Measurements from ENCODE around the gene NAA25. TPM values are rescaled to one million over a fixed set of nuclear protein-coding genes. Genes with fewer than 3 reads are reported as not detected.

The NAA25 gene
- total and polyA plus RNA-seq, 2 donors (not counting 1 experiment from before 2014, with no cell fraction given), result 5.9 to 40.8 TPM

- Mint-ChIP-seq H3K9me3 (ENCODE audit: insufficient read depth) (no peaks in the 10 kb centered on the region), H3K27ac (no peak overlapping the region), H3K4me1 (peaks cover 4% of the 10 kb centered on the region), H3K27me3 (peaks cover 4% of the 10 kb centered on the region), H3K4me3 (no peak overlapping the region)
- 10% methylated on average over 3 of the region's 7 CpGs for WGBS (ENCODE audit: insufficient coverage)
- Histone ChIP-seq H3K4me1 (ENCODE audit: control insufficient read depth in 2 of 2, insufficient read depth in 2 of 2, low read length in 2 of 2) (peaks cover 4 to 6% of the 10 kb centered on the region in 2 donors), H3K9ac (ENCODE audit: low read length) (no peak overlapping the region), H3K27ac (ENCODE audit: low read length in 2 of 2) (no peak overlapping the region), H3K27me3 (replicated peaks in 1 of 4; ENCODE audit: control extremely low read depth in 1 of 4, control insufficient read depth in 3 of 4, insufficient read depth in 4 of 4, low read length in 3 of 4) (no peaks in the 10 kb centered on the region), H3K79me2 (ENCODE audit: control insufficient read depth, insufficient read depth, low read length) (no peaks in the 10 kb centered on the region), H3K4me3 (ENCODE audit: control extremely low read depth in 1 of 5, extremely low read depth in 1 of 5, insufficient read depth in 1 of 5, low read depth in 2 of 5, low read length in 4 of 5) (no peak overlapping the region), H3K36me3 (replicated peaks in 1 of 2; ENCODE audit: control extremely low read depth in 1 of 2, control insufficient read depth in 1 of 2, extremely low read depth in 1 of 2, insufficient read depth in 2 of 2, low read length in 1 of 2) (no peaks in the 10 kb centered on the region), H4K20me1 (ENCODE audit: control insufficient read depth, insufficient read depth, low read length, poor library complexity, severe bottlenecking) (no peaks in the 10 kb centered on the region), H2AFZ (ENCODE audit: insufficient read depth, low read depth, low read length, poor library complexity, severe bottlenecking) (peak overlapping the region; percentile 52), H3K9me3 (ENCODE audit: control extremely low read depth in 1 of 3, control insufficient read depth in 2 of 3, insufficient read depth in 1 of 3, low read length in 2 of 3) (no peaks in the 10 kb centered on the region), H3K4me2 (replicated peaks; ENCODE audit: low read depth, low read length, poor library complexity, severe bottlenecking) (no peak overlapping the region)
- no peak for ATAC-seq (ENCODE audit: low read depth)
- no peak for DNase-seq
- POLR2A ChIA-PET, result interaction anchor here (0.7 kb wide), 1 partner anchor 356 kb away, joined by 3 read pairs; no protein-coding TSS in a partner anchor
- intact Hi-C loops (cut with micrococcal nuclease), result no loop called here
- no peak for TF ChIP-seq CTCF (IDR thresholded peaks at IDR 0.05)
- no peak for TF ChIP-seq EZH2 (IDR thresholded peaks at IDR 0.05; ENCODE audit: borderline replicate concordance, insufficient read depth, low read depth, low read length, poor library complexity, severe bottlenecking)
- CTCF ChIA-PET, result no interaction called here
Observed at GRCh38 chr12:112116232-112117060, 7.9 kb upstream of the NAA25 start.

All from B cell (primary cell).